ENCODE measurements around the gene PLD4.
"Not testable (repeated sequence)": the region's sequence is repeated elsewhere in the genome, so short reads cannot be mapped to it uniquely, and the experiment has no call there.

The PLD4 gene

GRCh38 chr14:104945986-104946965, 21.6 kb downstream of the PLD4 start:
- H4K20me1 ChIP-seq (ENCODE audit: insufficient read depth, low read length); H3K36me3 ChIP-seq (ENCODE audit: insufficient read depth, low read length); ATAC-seq (ENCODE audit: insufficient read depth, low read depth); H2AFZ ChIP-seq (ENCODE audit: low read depth, low read length); H3K9me3 ChIP-seq (ENCODE audit: insufficient read depth, low read length, severe bottlenecking); H3K27me3 ChIP-seq (ENCODE audit: insufficient read depth, low read length, poor library complexity); DNase-seq; H3K4me3 ChIP-seq (ENCODE audit: low read depth in 1 of 2, low read length in 2 of 2); H3K27ac ChIP-seq (ENCODE audit: low read length); H3K79me2 ChIP-seq (ENCODE audit: insufficient read depth, low read length); H3K4me1 ChIP-seq (ENCODE audit: insufficient read depth, low read length); H3K4me2 ChIP-seq (ENCODE audit: insufficient read depth, low read length); H3K9ac ChIP-seq (ENCODE audit: low read depth, low read length): not testable (repeated sequence)

GRCh38 chr14:104947201-104947600, 22.5 kb downstream of the PLD4 start:
- H3K27me3 ChIP-seq (ENCODE audit: insufficient read depth, low read length, poor library complexity); H3K4me1 ChIP-seq (ENCODE audit: insufficient read depth, low read length); ATAC-seq (ENCODE audit: insufficient read depth, low read depth); H2AFZ ChIP-seq (ENCODE audit: low read depth, low read length); H3K79me2 ChIP-seq (ENCODE audit: insufficient read depth, low read length); DNase-seq; H4K20me1 ChIP-seq (ENCODE audit: insufficient read depth, low read length); H3K4me2 ChIP-seq (ENCODE audit: insufficient read depth, low read length); H3K9me3 ChIP-seq (ENCODE audit: insufficient read depth, low read length, severe bottlenecking); H3K36me3 ChIP-seq (ENCODE audit: insufficient read depth, low read length); H3K9ac ChIP-seq (ENCODE audit: low read depth, low read length); H3K27ac ChIP-seq (ENCODE audit: low read length); H3K4me3 ChIP-seq (ENCODE audit: low read depth in 1 of 2, low read length in 2 of 2): not testable (repeated sequence)

- not testable (repeated sequence) for H3K9me3 ChIP-seq (ENCODE audit: insufficient read depth, low read length, severe bottlenecking); ATAC-seq (ENCODE audit: insufficient read depth, low read depth); H3K4me2 ChIP-seq (ENCODE audit: insufficient read depth, low read length); H3K27ac ChIP-seq (ENCODE audit: low read length); H3K4me3 ChIP-seq (ENCODE audit: low read depth in 1 of 2, low read length in 2 of 2); H3K9ac ChIP-seq (ENCODE audit: low read depth, low read length); H3K27me3 ChIP-seq (ENCODE audit: insufficient read depth, low read length, poor library complexity); H2AFZ ChIP-seq (ENCODE audit: low read depth, low read length); H3K79me2 ChIP-seq (ENCODE audit: insufficient read depth, low read length); H4K20me1 ChIP-seq (ENCODE audit: insufficient read depth, low read length); H3K36me3 ChIP-seq (ENCODE audit: insufficient read depth, low read length); DNase-seq; H3K4me1 ChIP-seq (ENCODE audit: insufficient read depth, low read length)
Observed at GRCh38 chr14:104947881-104948735, 23.4 kb downstream of the PLD4 start.

- Histone ChIP-seq H3K4me1 (ENCODE audit: insufficient read depth, low read length) (no peaks in the 10 kb centered on the region), H3K9ac (ENCODE audit: low read depth, low read length) (no peak overlapping the region), H3K27ac (ENCODE audit: low read length) (no peak overlapping the region), H4K20me1 (ENCODE audit: insufficient read depth, low read length) (no peaks in the 10 kb centered on the region), H3K4me3 (ENCODE audit: low read depth in 1 of 2, low read length in 2 of 2) (no peak overlapping the region), H3K4me2 (ENCODE audit: insufficient read depth, low read length) (no peak overlapping the region), H3K27me3 (ENCODE audit: insufficient read depth, low read length, poor library complexity) (no peaks in the 10 kb centered on the region), H2AFZ (ENCODE audit: low read depth, low read length) (no peak overlapping the region), H3K79me2 (ENCODE audit: insufficient read depth, low read length) (no peaks in the 10 kb centered on the region), H3K36me3 (ENCODE audit: insufficient read depth, low read length) (no peaks in the 10 kb centered on the region), H3K9me3 (ENCODE audit: insufficient read depth, low read length, severe bottlenecking) (no peaks in the 10 kb centered on the region)
- ATAC-seq (ENCODE audit: insufficient read depth, low read depth) (no peak), DNase-seq (no peak)
- TF ChIP-seq EZH2 (IDR thresholded peaks at IDR 0.05; ENCODE audit: borderline replicate concordance, low read depth, low read length, severe bottlenecking): no peak
- no peak for TF ChIP-seq CTCF (IDR thresholded peaks at IDR 0.05; ENCODE audit: borderline replicate concordance, extremely low read depth, low read length, poor library complexity, severe bottlenecking)
Observed at GRCh38 chr14:104948736-104949031, 24.0 kb downstream of the PLD4 start.

- not testable (repeated sequence) for H3K4me1 ChIP-seq (ENCODE audit: insufficient read depth, low read length); H3K27me3 ChIP-seq (ENCODE audit: insufficient read depth, low read length, poor library complexity); H3K4me3 ChIP-seq (ENCODE audit: low read depth in 1 of 2, low read length in 2 of 2); H3K36me3 ChIP-seq (ENCODE audit: insufficient read depth, low read length); H3K79me2 ChIP-seq (ENCODE audit: insufficient read depth, low read length); DNase-seq; H3K27ac ChIP-seq (ENCODE audit: low read length); H3K4me2 ChIP-seq (ENCODE audit: insufficient read depth, low read length); H2AFZ ChIP-seq (ENCODE audit: low read depth, low read length); H3K9ac ChIP-seq (ENCODE audit: low read depth, low read length); H3K9me3 ChIP-seq (ENCODE audit: insufficient read depth, low read length, severe bottlenecking); ATAC-seq (ENCODE audit: insufficient read depth, low read depth); H4K20me1 ChIP-seq (ENCODE audit: insufficient read depth, low read length)
Observed at GRCh38 chr14:104949406-104949955, 24.8 kb downstream of the PLD4 start.
